Naive thymus-derived CD4-positive, alpha-beta T cell (primary cell): ENCODE data around the gene NPHP1. TPM values are rescaled to one million over a fixed set of nuclear protein-coding genes. Genes with fewer than 3 reads are reported as not detected.
A peak's percentile ranks its signal among the peaks of the same experiment; 100 is the strongest.
"Not testable (repeated sequence)": the region's sequence is repeated elsewhere in the genome, so short reads cannot be mapped to it uniquely, and the experiment has no call there.

Source experiments
- ATAC-seq: fragments of 150-1000 bp; cut with Tn5 transposase; 2 replicates; pipeline ENCODE4 v1.10.0; 2021; ENCODE audit warnings: mild to moderate bottlenecking, moderate library complexity
- CTCF ChIA-PET: fragments of 350-600 bp; sonication (Branson Sonifier 250); formaldehyde crosslinking; loops from one replicate; lab custom pipeline; 2021; ENCODE audit warnings: antibody characterized with exemption; lab: Charles Lee
- POLR2A ChIA-PET: fragments of 350-600 bp; sonication (Branson Sonifier 250); formaldehyde crosslinking; loops from one replicate; lab custom pipeline; 2021; ENCODE audit warnings: antibody characterized with exemption, inconsistent platforms; lab: Charles Lee
- DNase-seq, 9 donors: peaks; one replicate each; pipeline versions ENCODE4 v3.0.0 to v3.0.0-alpha.2; 2020 to 2022; ENCODE audit warnings: mixed read lengths in 1 of 9
- H3K27ac ChIP-seq: one replicate; pipeline ENCODE4 v1.7.0; 2013; ENCODE audit warnings: mild to moderate bottlenecking, low read depth, low read length, moderate library complexity
- H3K27me3 ChIP-seq, 2 donors: one replicate each; pipeline ENCODE4 v1.7.0; 2013; ENCODE audit warnings: low read length in 2 of 2, mild to moderate bottlenecking in 2 of 2, moderate library complexity in 2 of 2; ENCODE audit not compliant: control insufficient read depth in 2 of 2, insufficient read depth in 2 of 2
- H3K36me3 ChIP-seq, 3 experiments: 1 replicate in 2 of 3; 2 replicates in 1 of 3; pipeline ENCODE4 v1.7.0; 2013; ENCODE audit warnings: low read length in 3 of 3, mild to moderate bottlenecking in 3 of 3, moderate library complexity in 1 of 3; ENCODE audit not compliant: insufficient read depth in 3 of 3, control insufficient read depth in 2 of 3
- H3K4me1 ChIP-seq, 2 donors: one replicate each; pipeline ENCODE4 v1.7.0; 2013; ENCODE audit warnings: low read length in 2 of 2, mild to moderate bottlenecking in 2 of 2, moderate library complexity in 1 of 2; ENCODE audit not compliant: control insufficient read depth in 2 of 2, insufficient read depth in 2 of 2
- H3K4me3 ChIP-seq: 2 replicates; pipeline ENCODE4 v1.7.0; 2013; ENCODE audit warnings: mild to moderate bottlenecking, low read length
- H3K9me3 ChIP-seq, 3 experiments: 1 replicate in 2 of 3; 2 replicates in 1 of 3; pipeline ENCODE4 v1.7.0; 2013; ENCODE audit warnings: low read length in 3 of 3; ENCODE audit not compliant: control insufficient read depth in 2 of 3
- H3K27ac Mint-ChIP-seq, 9 donors: one replicate each; pipeline ENCODE4 v1.8.0; 2020 to 2022; ENCODE audit warnings: mixed read lengths in 9 of 9, mild to moderate bottlenecking in 8 of 9, moderate library complexity in 5 of 9, inconsistent platforms in 2 of 9
- H3K27me3 Mint-ChIP-seq, 5 donors: one replicate each; pipeline ENCODE4 v1.8.0; 2021 to 2022; ENCODE audit warnings: mixed read lengths in 5 of 5, mild to moderate bottlenecking in 1 of 5
- H3K36me3 Mint-ChIP-seq, 5 donors: one replicate each; pipeline ENCODE4 v1.8.0; 2020 to 2022; ENCODE audit warnings: mixed read lengths in 5 of 5, mild to moderate bottlenecking in 3 of 5, inconsistent platforms in 1 of 5
- H3K4me1 Mint-ChIP-seq, 7 donors: one replicate each; pipeline ENCODE4 v1.8.0; 2020 to 2022; ENCODE audit warnings: mixed read lengths in 7 of 7, mild to moderate bottlenecking in 3 of 7, inconsistent platforms in 1 of 7
- H3K4me3 Mint-ChIP-seq, 10 donors: one replicate each; pipeline ENCODE4 v1.8.0; 2020 to 2022; ENCODE audit warnings: mild to moderate bottlenecking in 10 of 10, mixed read lengths in 10 of 10, moderate library complexity in 6 of 10, inconsistent platforms in 2 of 10
- H3K9me3 Mint-ChIP-seq, 11 donors: one replicate each; pipeline ENCODE4 v1.8.0; 2020 to 2022; ENCODE audit warnings: mixed read lengths in 11 of 11, mild to moderate bottlenecking in 4 of 11, inconsistent platforms in 1 of 11, moderate library complexity in 1 of 11
- intact Hi-C, 2 donors: fragments of 100-400 bp; cut with micrococcal nuclease; formaldehyde crosslinking; loops; one replicate each; pipeline ENCODE4 v1.15.1; 2023
- polyA plus RNA-seq, 2 donors: library from polyadenylated mRNA; unstranded; fragments of 300-500 nt; fragmentation: Illumina TruSeq; gene quantifications; one replicate each; pipeline ENCODE4 v1.2.3, GENCODE V29; 2021
- total RNA-seq, 6 experiments: library from RNA in 5 of 6; stranded (reverse) in 5 of 6; gene quantifications; 1 replicate in 5 of 6; 2 replicates in 1 of 6; pipeline ENCODE4 v1.2.3 and lab custom pipeline; 2021 to 2026

Gene NPHP1
- total and polyA plus RNA-seq, 7 experiments from 2014 or later, result 0.11 to 0.64 (median 0.47) TPM; not detected in 1

GRCh38 chr2:110105183-110105582, 99.6 kb downstream of the NPHP1 start:
- peaks cover 0 to 13% (median 5%) of the 10 kb centered on the region in 11 donors for H3K9me3 Mint-ChIP-seq
- H3K36me3 Mint-ChIP-seq, result peaks cover 0 to 6% (median 3%) of the 10 kb centered on the region in 5 donors
- DNase-seq, result no peak
- Histone ChIP-seq H3K27me3 (peaks cover 0 to 4% of the 10 kb centered on the region in 2 donors), H3K9me3 (no peaks in the 10 kb centered on the region), H3K36me3 (no peaks in the 10 kb centered on the region), H3K4me1 (no peaks in the 10 kb centered on the region), H3K4me3 (no peak overlapping the region), H3K27ac (no peak overlapping the region)
- H3K27ac Mint-ChIP-seq, result no peak overlapping the region
- POLR2A ChIA-PET, result no interaction called here
- intact Hi-C loops, result no loop called here
- H3K4me1 Mint-ChIP-seq, result peaks cover 0 to 25% (median 3%) of the 10 kb centered on the region in 7 donors
- ATAC-seq, result no peak
- CTCF ChIA-PET, result no interaction called here
- peaks cover 38 to 75% (median 59%) of the 10 kb centered on the region in 5 donors for H3K27me3 Mint-ChIP-seq
- peak overlapping the region in 1 of 10 donors; percentile 5 for H3K4me3 Mint-ChIP-seq

GRCh38 chr2:110104025-110104771, 100.6 kb downstream of the NPHP1 start:
- H3K4me1 Mint-ChIP-seq, result peaks cover 0 to 19% (median 1%) of the 10 kb centered on the region in 7 donors
- Histone ChIP-seq H3K36me3 (no peaks in the 10 kb centered on the region), H3K9me3 (no peaks in the 10 kb centered on the region), H3K27me3 (peaks cover 0 to 4% of the 10 kb centered on the region in 2 donors), H3K27ac (no peak overlapping the region), H3K4me3 (no peak overlapping the region), H3K4me1 (no peaks in the 10 kb centered on the region)
- peaks cover 34 to 69% (median 54%) of the 10 kb centered on the region in 5 donors for H3K27me3 Mint-ChIP-seq
- H3K9me3 Mint-ChIP-seq, result peaks cover 0 to 11% (median 3%) of the 10 kb centered on the region in 11 donors
- ATAC-seq (no peak), DNase-seq (no peak)
- peaks cover 0 to 4% (median 3%) of the 10 kb centered on the region in 5 donors for H3K36me3 Mint-ChIP-seq
- H3K4me3 Mint-ChIP-seq, result no peak overlapping the region
- ChIA-PET CTCF (no interaction called here), POLR2A (no interaction called here)
- no peak overlapping the region for H3K27ac Mint-ChIP-seq
- intact Hi-C loops, result no loop called here

GRCh38 chr2:110103061-110103961, 101.5 kb downstream of the NPHP1 start:
- Histone ChIP-seq H3K27ac (no peak overlapping the region), H3K36me3 (no peaks in the 10 kb centered on the region), H3K4me1 (no peaks in the 10 kb centered on the region), H3K9me3 (no peaks in the 10 kb centered on the region), H3K27me3 (peaks cover 0 to 4% of the 10 kb centered on the region in 2 donors), H3K4me3 (no peak overlapping the region)
- CTCF ChIA-PET, result no interaction called here
- DNase-seq, result no peak
- POLR2A ChIA-PET, result no interaction called here
- Mint-ChIP-seq H3K4me3 (no peak overlapping the region), H3K27me3 (peaks cover 27 to 64% (median 47%) of the 10 kb centered on the region in 5 donors), H3K36me3 (peaks cover 0 to 5% (median 3%) of the 10 kb centered on the region in 5 donors), H3K4me1 (peaks cover 0 to 17% (median 0%) of the 10 kb centered on the region in 7 donors), H3K27ac (no peak overlapping the region), H3K9me3 (peaks cover 0 to 13% (median 2%) of the 10 kb centered on the region in 11 donors)
- intact Hi-C loops, result no loop called here
- no peak for ATAC-seq

GRCh38 chr2:110101901-110102803, 102.7 kb downstream of the NPHP1 start:
- intact Hi-C loops, result no loop called here
- DNase-seq, result no peak
- Mint-ChIP-seq H3K4me1 (peaks cover 0 to 17% (median 0%) of the 10 kb centered on the region in 7 donors), H3K9me3 (peaks cover 0 to 8% (median 2%) of the 10 kb centered on the region in 11 donors), H3K4me3 (no peak overlapping the region), H3K36me3 (peaks cover 0 to 7% (median 0%) of the 10 kb centered on the region in 5 donors), H3K27me3 (peaks cover 16 to 53% (median 39%) of the 10 kb centered on the region in 5 donors), H3K27ac (no peak overlapping the region)
- CTCF ChIA-PET, result no interaction called here
- H3K36me3 ChIP-seq, result no peaks in the 10 kb centered on the region
- no peaks in the 10 kb centered on the region for H3K9me3 ChIP-seq
- POLR2A ChIA-PET, result no interaction called here
- no peak for ATAC-seq
- H3K4me3 ChIP-seq, result no peak overlapping the region
- peaks cover 0 to 4% of the 10 kb centered on the region in 2 donors for H3K27me3 ChIP-seq
- H3K27ac ChIP-seq, result no peak overlapping the region
- no peaks in the 10 kb centered on the region for H3K4me1 ChIP-seq

- DNase-seq (no peak), ATAC-seq (peak; percentile 69)
- intact Hi-C loops, result no loop called here
- Mint-ChIP-seq H3K27ac (no peak overlapping the region), H3K4me1 (peaks cover 0 to 17% (median 0%) of the 10 kb centered on the region in 7 donors), H3K4me3 (peak overlapping the region in 1 of 10 donors; percentile 29), H3K9me3 (peaks cover 0 to 8% (median 0%) of the 10 kb centered on the region in 11 donors), H3K36me3 (peaks cover 0 to 7% (median 0%) of the 10 kb centered on the region in 5 donors), H3K27me3 (peaks cover 14 to 51% (median 37%) of the 10 kb centered on the region in 5 donors)
- ChIA-PET POLR2A (no interaction called here), CTCF (no interaction called here)
- Histone ChIP-seq H3K4me1 (no peaks in the 10 kb centered on the region), H3K27ac (no peak overlapping the region), H3K36me3 (no peaks in the 10 kb centered on the region), H3K4me3 (no peak overlapping the region), H3K27me3 (peaks cover 0 to 4% of the 10 kb centered on the region in 2 donors), H3K9me3 (no peaks in the 10 kb centered on the region)
Observed at GRCh38 chr2:110101280-110101844, 103.5 kb downstream of the NPHP1 start.

- H3K4me3 ChIP-seq, H3K36me3 Mint-ChIP-seq, H3K27ac Mint-ChIP-seq, POLR2A ChIA-PET, H3K36me3 ChIP-seq, H3K27ac ChIP-seq, CTCF ChIA-PET, H3K27me3 ChIP-seq, ATAC-seq, H3K9me3 ChIP-seq, H3K9me3 Mint-ChIP-seq, DNase-seq, H3K4me1 ChIP-seq, intact Hi-C loops, H3K4me3 Mint-ChIP-seq: not testable (repeated sequence)
- Mint-ChIP-seq H3K4me1 (peaks cover 0 to 17% (median 0%) of the 10 kb centered on the region in 7 donors), H3K27me3 (peaks cover 12 to 50% (median 38%) of the 10 kb centered on the region in 5 donors)
Observed at GRCh38 chr2:110100880-110101279, 103.9 kb downstream of the NPHP1 start.
